Measurements from ENCODE around the gene MDFI. TPM values are rescaled to one million over a fixed set of nuclear protein-coding genes. Genes with fewer than 3 reads are reported as not detected.

The MDFI gene
- polyA plus RNA-seq, 1 of the 3 experiments (the other 2 are of a cell fraction), result 7.0 TPM

DNA sequence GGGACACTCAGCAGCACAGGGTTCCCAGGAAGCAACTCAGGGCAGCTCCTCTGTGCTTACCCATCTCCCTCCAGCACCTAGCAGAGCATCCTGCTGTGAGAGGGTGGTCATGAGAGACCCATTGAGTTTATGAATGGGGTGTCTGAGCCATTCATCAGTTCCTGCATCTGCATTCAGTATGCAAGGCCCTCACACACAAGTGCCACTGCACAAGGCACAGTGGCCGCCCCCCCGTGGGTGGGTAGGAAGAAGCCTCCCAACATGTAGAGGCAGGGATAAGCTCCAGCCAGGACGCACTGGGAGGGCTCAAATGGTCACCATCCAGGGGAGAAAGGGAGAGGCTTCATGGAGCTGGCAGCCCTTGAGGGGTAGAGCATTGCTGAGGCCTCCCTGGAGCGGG lies 49.0 kb upstream of the MDFI start:
- no peak for DNase-seq
- H3K79me2 ChIP-seq (ENCODE audit: insufficient read depth), result no peaks in the 10 kb centered on the region
- H3K4me2 ChIP-seq, result no peak overlapping the region
- TF ChIP-seq CHD2 (IDR thresholded peaks at IDR 0.05; ENCODE audit: low read length, partially characterized antibody) (no peak), RFX5 (IDR thresholded peaks at IDR 0.05; ENCODE audit: low read length) (no peak), RCOR1 (IDR thresholded peaks at IDR 0.05; ENCODE audit: low read length) (no peak)
- H3K27ac ChIP-seq (ENCODE audit: low read depth in 2 of 2, low read length in 1 of 2), result no peak overlapping the region
- no peaks in the 10 kb centered on the region for H3K9me3 ChIP-seq
- H3K36me3 ChIP-seq (replicated peaks in 1 of 2; ENCODE audit: control insufficient read depth in 1 of 2, insufficient read depth in 2 of 2, low read length in 1 of 2), result peaks cover 0 to 33% of the 10 kb centered on the region in 2 experiments
- no peaks in the 10 kb centered on the region for H4K20me1 ChIP-seq (ENCODE audit: insufficient read depth)
- no peak overlapping the region for H2AFZ ChIP-seq (ENCODE audit: low read depth)
- no peaks in the 10 kb centered on the region for H3K9me2 ChIP-seq
- no peak overlapping the region for H3K4me3 ChIP-seq (ENCODE audit: low read depth in 2 of 2, low read length in 1 of 2)
- H3F3A ChIP-seq (replicated peaks; ENCODE audit: insufficient read depth), result no peaks in the 10 kb centered on the region
- ChIA-PET POLR2A (no interaction called here), CTCF (interaction anchor here (0.7 to 10.1 kb wide), 10 partner anchors 10 to 221 kb away, joined by 3 to 183 read pairs (median 11); no protein-coding TSS in a partner anchor)
- no peaks in the 10 kb centered on the region for H3K27me3 ChIP-seq (ENCODE audit: insufficient read depth)
- peaks cover 0 to 27% of the 10 kb centered on the region in 2 experiments; a peak in 1 of 4 replicates for H3K4me1 ChIP-seq (ENCODE audit: control insufficient read depth in 1 of 2, insufficient read depth in 2 of 2, low read depth in 1 of 2, low read length in 1 of 2)
- no peak overlapping the region for H3K9ac ChIP-seq
- WGBS (ENCODE audit: low lambda C conversion rate), result 100% methylated on average over 2 of the region's 4 CpGs

DNA sequence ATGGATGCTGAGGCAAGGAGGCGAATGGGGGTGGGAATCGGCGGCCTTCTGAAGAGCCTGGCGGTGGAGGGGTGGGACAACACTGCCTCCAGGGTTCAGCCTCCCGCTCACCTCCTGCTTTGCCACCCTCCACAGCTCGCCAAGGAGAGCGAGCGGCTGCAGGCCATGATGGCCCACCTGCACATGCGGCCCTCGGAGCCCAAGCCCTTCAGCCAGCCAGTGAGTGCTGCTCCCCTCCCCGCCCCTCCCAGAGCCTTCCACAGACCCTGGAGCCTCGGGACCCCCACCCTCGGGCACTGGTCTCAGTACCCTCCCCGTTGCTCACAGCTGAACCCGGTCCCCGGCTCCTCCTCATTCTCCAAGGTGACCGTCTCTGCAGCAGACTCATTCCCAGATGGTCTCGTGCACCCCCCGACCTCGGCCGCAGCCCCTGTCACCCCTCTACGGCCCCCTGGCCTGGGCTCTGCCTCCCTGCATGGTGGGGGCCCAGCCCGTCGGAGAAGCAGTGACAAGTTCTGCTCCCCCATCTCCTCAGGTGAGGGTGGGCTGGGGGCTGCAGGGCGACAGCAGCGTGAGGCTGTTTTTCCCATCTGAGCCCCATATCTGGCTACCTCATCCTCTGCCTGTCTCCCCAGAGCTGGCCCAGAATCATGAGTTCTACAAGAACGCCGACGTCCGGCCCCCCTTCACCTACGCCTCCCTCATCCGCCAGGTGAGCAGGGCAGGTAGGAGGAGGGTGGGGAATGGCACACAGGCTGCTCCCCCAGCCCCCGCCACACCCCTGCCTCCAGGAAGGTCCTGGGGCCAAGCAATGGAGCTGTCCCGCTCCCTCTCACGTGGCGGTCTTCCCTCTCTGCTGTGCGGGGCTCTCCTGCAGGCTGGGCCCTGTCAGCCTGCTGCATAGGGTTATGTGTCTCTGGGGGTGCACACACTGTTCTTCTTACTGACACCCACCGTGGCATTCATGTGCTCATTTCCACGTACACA lies 48.3 kb upstream of the MDFI start:
- H3F3A ChIP-seq (replicated peaks; ENCODE audit: insufficient read depth), result no peaks in the 10 kb centered on the region
- H3K79me2 ChIP-seq (ENCODE audit: insufficient read depth), result no peaks in the 10 kb centered on the region
- WGBS (ENCODE audit: low lambda C conversion rate), result 97% methylated on average over 25 of the region's 39 CpGs
- no peak overlapping the region for H3K4me3 ChIP-seq (ENCODE audit: low read depth in 2 of 2, low read length in 1 of 2)
- ChIA-PET POLR2A (no interaction called here), CTCF (interaction anchor here (1.2 to 20.7 kb wide), 14 partner anchors 9 to 222 kb away, joined by 4 to 504 read pairs (median 25); no protein-coding TSS in a partner anchor)
- H3K9ac ChIP-seq, result no peak overlapping the region
- no peak overlapping the region for H3K4me2 ChIP-seq
- TF ChIP-seq SIN3A (IDR thresholded peaks at IDR 0.05; ENCODE audit: borderline replicate concordance, low read depth, low read length) (no peak), POLR2AphosphoS5 (IDR thresholded peaks at IDR 0.05; ENCODE audit: low read depth, low read length) (no peak), FOXM1 (IDR thresholded peaks at IDR 0.05; ENCODE audit: low read depth) (no peak), EP300 (IDR thresholded peaks at IDR 0.05; ENCODE audit: borderline replicate concordance in 1 of 2, low read depth in 1 of 2, low read length in 1 of 2) (no peak), TCF12 (IDR thresholded peaks at IDR 0.05) (no peak), SMC3 (IDR thresholded peaks at IDR 0.05; ENCODE audit: low read depth, low read length) (no peak), FOSL2 (IDR thresholded peaks at IDR 0.05; ENCODE audit: borderline replicate concordance, low read depth) (no peak), GABPA (IDR thresholded peaks at IDR 0.05; ENCODE audit: low read depth) (no peak), RXRA (IDR thresholded peaks at IDR 0.05; ENCODE audit: borderline replicate concordance, low read depth) (no peak), RCOR1 (IDR thresholded peaks at IDR 0.05; ENCODE audit: low read length) (no peak), TAF1 (IDR thresholded peaks at IDR 0.05; ENCODE audit: borderline replicate concordance, low read depth, low read length) (no peak), EZH2phosphoT487 (IDR thresholded peaks at IDR 0.05; ENCODE audit: borderline replicate concordance, low read depth) (no peak), GATA2 (CRISPR knock-in tag; IDR thresholded peaks at IDR 0.05) (no peak), RFX5 (IDR thresholded peaks at IDR 0.05; ENCODE audit: low read length) (no peak), JUND (IDR thresholded peaks at IDR 0.05) (no peak), YY1 (IDR thresholded peaks at IDR 0.05; ENCODE audit: low read depth) (no peak)
- TF ChIP-seq, protein P1, sequence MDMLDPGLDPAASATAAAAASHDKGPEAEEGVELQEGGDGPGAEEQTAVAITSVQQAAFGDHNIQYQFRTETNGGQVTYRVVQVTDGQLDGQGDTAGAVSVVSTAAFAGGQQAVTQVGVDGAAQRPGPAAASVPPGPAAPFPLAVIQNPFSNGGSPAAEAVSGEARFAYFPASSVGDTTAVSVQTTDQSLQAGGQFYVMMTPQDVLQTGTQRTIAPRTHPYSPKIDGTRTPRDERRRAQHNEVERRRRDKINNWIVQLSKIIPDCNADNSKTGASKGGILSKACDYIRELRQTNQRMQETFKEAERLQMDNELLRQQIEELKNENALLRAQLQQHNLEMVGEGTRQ (IDR thresholded peaks at IDR 0.05; ENCODE audit: borderline replicate concordance, low read depth, low read length), result no peak
- TF ChIP-seq, protein P2, sequence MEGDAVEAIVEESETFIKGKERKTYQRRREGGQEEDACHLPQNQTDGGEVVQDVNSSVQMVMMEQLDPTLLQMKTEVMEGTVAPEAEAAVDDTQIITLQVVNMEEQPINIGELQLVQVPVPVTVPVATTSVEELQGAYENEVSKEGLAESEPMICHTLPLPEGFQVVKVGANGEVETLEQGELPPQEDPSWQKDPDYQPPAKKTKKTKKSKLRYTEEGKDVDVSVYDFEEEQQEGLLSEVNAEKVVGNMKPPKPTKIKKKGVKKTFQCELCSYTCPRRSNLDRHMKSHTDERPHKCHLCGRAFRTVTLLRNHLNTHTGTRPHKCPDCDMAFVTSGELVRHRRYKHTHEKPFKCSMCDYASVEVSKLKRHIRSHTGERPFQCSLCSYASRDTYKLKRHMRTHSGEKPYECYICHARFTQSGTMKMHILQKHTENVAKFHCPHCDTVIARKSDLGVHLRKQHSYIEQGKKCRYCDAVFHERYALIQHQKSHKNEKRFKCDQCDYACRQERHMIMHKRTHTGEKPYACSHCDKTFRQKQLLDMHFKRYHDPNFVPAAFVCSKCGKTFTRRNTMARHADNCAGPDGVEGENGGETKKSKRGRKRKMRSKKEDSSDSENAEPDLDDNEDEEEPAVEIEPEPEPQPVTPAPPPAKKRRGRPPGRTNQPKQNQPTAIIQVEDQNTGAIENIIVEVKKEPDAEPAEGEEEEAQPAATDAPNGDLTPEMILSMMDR (IDR thresholded peaks at IDR 0.05), result no peak
- no peaks in the 10 kb centered on the region for H4K20me1 ChIP-seq (ENCODE audit: insufficient read depth)
- no peaks in the 10 kb centered on the region for H3K9me2 ChIP-seq
- peaks cover 0 to 31% of the 10 kb centered on the region in 2 experiments for H3K36me3 ChIP-seq (replicated peaks in 1 of 2; ENCODE audit: control insufficient read depth in 1 of 2, insufficient read depth in 2 of 2, low read length in 1 of 2)
- H3K4me1 ChIP-seq (ENCODE audit: control insufficient read depth in 1 of 2, insufficient read depth in 2 of 2, low read depth in 1 of 2, low read length in 1 of 2), result peaks cover 0 to 33% of the 10 kb centered on the region in 2 experiments; a peak in 1 of 4 replicates
- H3K27me3 ChIP-seq (ENCODE audit: insufficient read depth), result no peaks in the 10 kb centered on the region
- H2AFZ ChIP-seq (ENCODE audit: low read depth), result no peak overlapping the region
- H3K27ac ChIP-seq (ENCODE audit: low read depth in 2 of 2, low read length in 1 of 2), result no peak overlapping the region
- no peaks in the 10 kb centered on the region for H3K9me3 ChIP-seq
- no peak for DNase-seq

Measured in SK-N-SH (cell line).